ENCODE data around the gene VN1R5. TPM values are rescaled to one million over a fixed set of nuclear protein-coding genes. Genes with fewer than 3 reads are reported as not detected.

VN1R5 gene
- total and polyA plus RNA-seq, 2 donors (not counting 3 experiments of a cell fraction or from before 2014, with no cell fraction given), result not detected

- no peaks in the 10 kb centered on the region for H3K9me3 ChIP-seq (replicated peaks; ENCODE audit: control insufficient read depth, insufficient read depth, low read length)
- H3K27ac ChIP-seq (ENCODE audit: insufficient read depth, low read depth, low read length), result no peak overlapping the region
- ChIA-PET CTCF (no interaction called here), POLR2A (no interaction called here)
- H3K9me1 ChIP-seq (replicated peaks; ENCODE audit: control insufficient read depth, extremely low read depth, insufficient read depth, low read length), result no peaks in the 10 kb centered on the region
- peaks cover 0 to 47% of the 10 kb centered on the region in 2 experiments for H3K36me3 ChIP-seq (ENCODE audit: control insufficient read depth in 2 of 2, extremely low read depth in 1 of 2, insufficient read depth in 2 of 2, low read length in 2 of 2)
- TF ChIP-seq FOS (IDR thresholded peaks at IDR 0.05; ENCODE audit: borderline replicate concordance, insufficient read depth, low read length), result no peak
- TF ChIP-seq POLR2AphosphoS5 (IDR thresholded peaks at IDR 0.05; ENCODE audit: insufficient read depth, low read depth, low read length), result no peak
- no peak for TF ChIP-seq JUN (IDR thresholded peaks at IDR 0.05; ENCODE audit: borderline replicate concordance, insufficient read depth, insufficient read length, low read depth)
- no peak for TF ChIP-seq MYC (IDR thresholded peaks at IDR 0.05; ENCODE audit: low read depth, low read length)
- TF ChIP-seq, protein P1, sequence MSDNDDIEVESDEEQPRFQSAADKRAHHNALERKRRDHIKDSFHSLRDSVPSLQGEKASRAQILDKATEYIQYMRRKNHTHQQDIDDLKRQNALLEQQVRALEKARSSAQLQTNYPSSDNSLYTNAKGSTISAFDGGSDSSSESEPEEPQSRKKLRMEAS (IDR thresholded peaks at IDR 0.05; ENCODE audit: insufficient read depth, insufficient read length), result no peak
- TF ChIP-seq CTCF (IDR thresholded peaks at IDR 0.05; ENCODE audit: extremely low read depth in 1 of 2, insufficient read depth in 1 of 2, low read depth in 1 of 2, low read length in 2 of 2), result no peak
- TF ChIP-seq GATA2 (IDR thresholded peaks at IDR 0.05; ENCODE audit: insufficient read depth, insufficient read length, low read depth, low read length), result no peak
- TF ChIP-seq EZH2 (IDR thresholded peaks at IDR 0.05; ENCODE audit: borderline replicate concordance, low read depth, low read length, severe bottlenecking), result no peak
- no peak for TF ChIP-seq POLR2A (IDR thresholded peaks at IDR 0.05; ENCODE audit: low read depth, low read length)
- no TSS peak for BruUV-seq (replicated peaks)
- H3K79me2 ChIP-seq (ENCODE audit: control insufficient read depth, insufficient read depth, low read length), result no peaks in the 10 kb centered on the region
- dilution Hi-C loops (cut with MboI; ENCODE audit: extremely low pct_ligation_motif_present, low sequenced_read_pairs), result no loop called here
- DNase-seq (ENCODE audit: low read depth, low spot score) (no peak), FAIRE-seq (no peak)
- H3K4me3 ChIP-seq (replicated peaks in 1 of 3; ENCODE audit: insufficient read depth in 1 of 3, low read depth in 1 of 3, low read length in 3 of 3), result no peak overlapping the region
- intact Hi-C loops (cut with micrococcal nuclease), result no loop called here
- no peak overlapping the region for H3K9ac ChIP-seq (replicated peaks; ENCODE audit: extremely low read depth, insufficient read depth, low read length)
- no peak overlapping the region for H2AFZ ChIP-seq (ENCODE audit: low read depth, low read length)
- no peaks in the 10 kb centered on the region for H3K27me3 ChIP-seq (ENCODE audit: control insufficient read depth in 2 of 2, insufficient read depth in 2 of 2, low read length in 2 of 2)
- H3K4me1 ChIP-seq (ENCODE audit: control insufficient read depth, extremely low read depth, insufficient read depth, low read length), result no peaks in the 10 kb centered on the region
- H3K4me2 ChIP-seq (ENCODE audit: insufficient read depth, low read length), result no peak overlapping the region
- no peaks in the 10 kb centered on the region for H4K20me1 ChIP-seq (replicated peaks; ENCODE audit: control insufficient read depth, extremely low read depth, insufficient read depth, low read length)
These were observed 48.2 kb downstream of the VN1R5 start for GRCh38 chr1:247304031-247304430.

Small RNA genes within 50 kb of the gene (small RNA-seq; reads per million reads assigned to genes)
- not detected for gene RF00019 (ENCODE audit: insufficient read depth, insufficient read length, low read depth, low replicate concordance)

Other genes starting within 250 kb of the VN1R5 start
- gene ZNF695, start 248.0 kb upstream of the VN1R5 start, total RNA-seq, result 4.8 and 5.5 TPM in 2 replicates
- 1.6 and 2.0 TPM in 2 replicates for gene ZNF695, start 248.0 kb upstream of the VN1R5 start, polyA plus RNA-seq
- gene ZNF670, start 177.3 kb upstream of the VN1R5 start, total RNA-seq, result 5.1 and 5.2 TPM in 2 replicates
- 0.72 and 1.3 TPM in 2 replicates for gene ZNF670, start 177.3 kb upstream of the VN1R5 start, polyA plus RNA-seq
- 7.8 and 9.7 TPM in 2 replicates for gene ZNF669, start 151.7 kb upstream of the VN1R5 start, total RNA-seq
- 2.3 and 2.4 TPM in 2 replicates for gene ZNF669, start 151.7 kb upstream of the VN1R5 start, polyA plus RNA-seq
- gene ZNF124, start 84.1 kb upstream of the VN1R5 start, total RNA-seq, result 20.3 and 25.6 TPM in 2 replicates
- 2.8 and 3.5 TPM in 2 replicates for gene ZNF124, start 84.1 kb upstream of the VN1R5 start, polyA plus RNA-seq
- gene ZNF496, start 75.8 kb downstream of the VN1R5 start, total RNA-seq, result 42.4 and 46.0 TPM in 2 replicates
- 22.4 and 23.6 TPM in 2 replicates for gene ZNF496, start 75.8 kb downstream of the VN1R5 start, polyA plus RNA-seq
- gene NLRP3, start 160.1 kb downstream of the VN1R5 start, total RNA-seq, result 0.07 and 0.24 TPM in 2 replicates
- 0.08 and 0.29 TPM in 2 replicates for gene NLRP3, start 160.1 kb downstream of the VN1R5 start, polyA plus RNA-seq
- gene OR2B11, start 202.0 kb downstream of the VN1R5 start, total RNA-seq, result not detected in 2 replicates
- gene OR2B11, start 202.0 kb downstream of the VN1R5 start, polyA plus RNA-seq, result not detected in 2 replicates

All from endothelial cell of umbilical vein (primary cell).